MG63 (cell line): ENCODE results near the gene C1orf115. TPM values are rescaled to one million over a fixed set of nuclear protein-coding genes. Genes with fewer than 3 reads are reported as not detected.
"Not testable (repeated sequence)": the region's sequence is repeated elsewhere in the genome, so short reads cannot be mapped to it uniquely, and the experiment has no call there.

ENCODE experiments used
- DNase-seq: peaks from one replicate; pipeline ENCODE4 v3.0.0-alpha.2; 2020
- H3K27me3 ChIP-seq: fragments of 250-450 bp; sonication (Bioruptor Pico); 2 replicates; pipeline ENCODE4 v1.5.1; 2020; ENCODE audit warnings: mild to moderate bottlenecking, moderate library complexity
- H3K36me3 ChIP-seq: fragments of 250-450 bp; sonication (Bioruptor Pico); 2 replicates; pipeline ENCODE4 v1.5.1; 2020; ENCODE audit warnings: mild to moderate bottlenecking, moderate library complexity
- H3K4me3 ChIP-seq: fragments of 250-450 bp; sonication (Bioruptor Pico); 2 replicates; pipeline ENCODE4 v1.5.1; 2020; ENCODE audit warnings: mild to moderate bottlenecking, moderate library complexity
- H3K9me3 ChIP-seq: fragments of 250-450 bp; sonication (Bioruptor Pico); 2 replicates; pipeline ENCODE4 v1.5.1; 2020; ENCODE audit warnings: mild to moderate bottlenecking, moderate library complexity
- total RNA-seq: library from RNA; depleted of rRNA; stranded (reverse); fragments of >200 nt; shearing (Covaris generic); gene quantifications from 2 replicates; pipeline ENCODE4 v1.2.3, GENCODE V29; 2014; ENCODE audit warnings: low replicate concordance; rRNA removed

Gene C1orf115
- total RNA-seq, 1 experiment from 2014 or later, result 0.03 TPM

DNA sequence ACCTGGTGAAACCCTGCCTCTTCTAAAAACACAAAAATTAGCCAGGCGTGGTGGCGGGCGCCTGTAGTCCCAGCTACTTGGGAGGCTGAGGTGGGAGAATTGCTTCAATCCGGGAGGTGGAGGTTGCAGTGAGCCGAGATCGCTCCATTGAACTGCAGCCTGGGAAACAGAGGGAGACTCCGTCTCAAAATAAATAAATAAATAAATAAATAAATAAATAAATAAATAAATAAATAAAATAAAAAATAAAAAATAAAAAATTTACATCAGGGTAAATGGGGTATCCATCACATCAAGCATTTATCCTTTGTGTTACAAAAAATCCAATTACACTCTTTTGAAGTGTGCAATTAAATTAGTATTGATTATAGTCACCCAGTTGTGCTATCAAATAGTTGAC lies 46.1 kb downstream of the C1orf115 start:
- H3K9me3 ChIP-seq, H3K36me3 ChIP-seq, DNase-seq, H3K27me3 ChIP-seq, H3K4me3 ChIP-seq: not testable (repeated sequence)

DNA sequence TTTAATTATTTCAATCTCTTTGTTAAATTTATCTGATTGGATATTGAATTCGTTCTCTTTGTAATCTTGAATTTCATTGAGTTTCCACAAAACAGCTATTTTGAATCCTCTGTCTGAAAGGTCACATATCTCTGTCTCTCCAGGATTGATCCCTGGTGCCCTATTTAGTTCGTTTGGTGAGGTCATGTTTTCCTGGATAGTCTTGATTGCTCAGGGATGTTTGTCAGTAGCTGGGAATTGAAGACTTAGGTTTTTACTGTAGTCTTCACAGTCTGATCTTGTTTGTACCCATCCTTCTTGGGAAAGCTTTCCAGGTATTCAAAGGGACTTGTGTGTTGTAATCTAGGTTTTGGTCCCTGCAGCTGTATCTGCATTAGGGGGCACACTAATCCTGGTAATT lies 51.2 kb downstream of the C1orf115 start:
- Histone ChIP-seq H3K36me3 (no peaks in the 10 kb centered on the region), H3K4me3 (no peak overlapping the region), H3K9me3 (no peaks in the 10 kb centered on the region), H3K27me3 (peaks cover 3% of the 10 kb centered on the region; the same call in 1 of the 2 replicates)
- DNase-seq, result no peak

DNA sequence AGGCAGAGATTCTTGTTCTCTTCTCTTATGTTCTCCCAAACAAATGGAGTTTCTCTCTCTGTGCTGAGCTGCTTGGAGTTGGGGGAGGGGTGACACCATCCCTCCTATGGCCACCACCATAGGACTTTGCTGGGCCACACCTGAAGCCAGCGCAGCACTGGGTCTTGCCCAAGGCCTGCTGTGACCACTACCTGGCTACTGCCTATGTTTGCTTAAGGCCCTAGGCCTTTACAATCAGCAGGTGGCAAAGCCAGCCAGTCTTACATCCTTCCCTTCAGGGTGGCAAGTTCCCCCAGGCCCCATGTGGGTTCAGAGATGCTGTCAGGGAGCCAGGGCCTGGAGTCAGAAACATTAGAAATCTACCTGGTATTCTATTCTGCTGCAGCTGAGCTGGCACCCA lies 51.7 kb downstream of the C1orf115 start:
- H3K9me3 ChIP-seq, result no peaks in the 10 kb centered on the region
- no peaks in the 10 kb centered on the region for H3K36me3 ChIP-seq
- H3K27me3 ChIP-seq, result peaks cover 3% of the 10 kb centered on the region; the same call in 1 of the 2 replicates
- no peak overlapping the region for H3K4me3 ChIP-seq
- DNase-seq, result no peak

DNA sequence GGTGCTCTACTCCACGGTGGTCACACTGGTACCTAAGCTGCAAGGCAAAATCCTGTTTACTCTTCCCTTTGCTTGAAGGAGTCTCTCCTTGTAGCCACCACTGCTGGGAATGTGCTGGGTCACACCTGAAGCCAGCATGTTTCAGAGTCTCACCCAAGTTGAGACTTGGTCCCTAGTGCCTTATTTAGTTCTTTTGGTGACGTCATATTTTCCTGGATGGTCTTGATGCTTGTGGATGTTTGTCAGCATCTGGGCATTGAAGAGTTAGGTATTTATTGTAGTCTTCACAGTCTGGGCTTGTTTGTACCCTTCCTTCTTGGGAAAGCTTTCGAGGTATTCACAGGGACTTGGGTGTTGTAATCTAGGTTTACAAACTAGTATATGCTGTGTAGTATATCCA lies 52.4 kb downstream of the C1orf115 start:
- H3K4me3 ChIP-seq, result no peak overlapping the region
- peaks cover 3% of the 10 kb centered on the region; the same call in 1 of the 2 replicates for H3K27me3 ChIP-seq
- DNase-seq, result no peak
- H3K36me3 ChIP-seq, result no peaks in the 10 kb centered on the region
- H3K9me3 ChIP-seq, result no peaks in the 10 kb centered on the region

GRCh38 chr1:220746851-220747250 lies 56.7 kb downstream of the C1orf115 start:
- Histone ChIP-seq H3K9me3 (no peaks in the 10 kb centered on the region), H3K27me3 (no peaks in the 10 kb centered on the region), H3K36me3 (no peaks in the 10 kb centered on the region), H3K4me3 (no peak overlapping the region)
- no peak for DNase-seq

GRCh38 chr1:220747437-220748088 lies 57.4 kb downstream of the C1orf115 start:
- H3K4me3 ChIP-seq, result peak overlapping the region; percentile 51
- no peak for DNase-seq

GRCh38 chr1:220748089-220748934 lies 58.1 kb downstream of the C1orf115 start, which contains the start of gene MTARC2:
TSS of gene MTARC2 (plus strand) at chr1:220748322. CDS start at chr1:220748532, 210 bp downstream.
- Histone ChIP-seq H3K9me3 (no peaks in the 10 kb centered on the region), H3K27me3 (no peaks in the 10 kb centered on the region), H3K4me3 (peak within 1 kb of the TSS; percentile 51), H3K36me3 (no peaks in the 10 kb centered on the region)
- DNase-seq, result peak; percentile 73

More at GRCh38 chr1:220747437-220748088, 57.4 kb downstream of the C1orf115 start:
- Histone ChIP-seq H3K9me3 (no peaks in the 10 kb centered on the region), H3K36me3 (no peaks in the 10 kb centered on the region), H3K27me3 (no peaks in the 10 kb centered on the region)

Other genes starting within 250 kb of the C1orf115 start
- gene MARK1, start 162.2 kb upstream of the C1orf115 start, total RNA-seq, result not detected in 2 replicates
- 1.3 and 8.4 TPM in 2 replicates for gene MTARC2, start 58.0 kb downstream of the C1orf115 start, total RNA-seq
- 0.26 TPM in 1 of 2 replicates, not detected in the other for gene MTARC1, start 96.5 kb downstream of the C1orf115 start, total RNA-seq
- gene HLX, start 189.1 kb downstream of the C1orf115 start, total RNA-seq, result 2.0 and 5.6 TPM in 2 replicates